NCI-H345 treated with DMSO at 0.1 percent for 48 hours (cell line): Measurements from ENCODE around the gene APOA1.
"Not testable (repeated sequence)": the region's sequence is repeated elsewhere in the genome, so short reads cannot be mapped to it uniquely, and the experiment has no call there.

Experiments
- DNase-seq: peaks from one replicate; lab custom pipeline; 2025; ENCODE audit not compliant: unreplicated experiment; lab: John Stamatoyannopoulos, UW

APOA1 gene

DNA sequence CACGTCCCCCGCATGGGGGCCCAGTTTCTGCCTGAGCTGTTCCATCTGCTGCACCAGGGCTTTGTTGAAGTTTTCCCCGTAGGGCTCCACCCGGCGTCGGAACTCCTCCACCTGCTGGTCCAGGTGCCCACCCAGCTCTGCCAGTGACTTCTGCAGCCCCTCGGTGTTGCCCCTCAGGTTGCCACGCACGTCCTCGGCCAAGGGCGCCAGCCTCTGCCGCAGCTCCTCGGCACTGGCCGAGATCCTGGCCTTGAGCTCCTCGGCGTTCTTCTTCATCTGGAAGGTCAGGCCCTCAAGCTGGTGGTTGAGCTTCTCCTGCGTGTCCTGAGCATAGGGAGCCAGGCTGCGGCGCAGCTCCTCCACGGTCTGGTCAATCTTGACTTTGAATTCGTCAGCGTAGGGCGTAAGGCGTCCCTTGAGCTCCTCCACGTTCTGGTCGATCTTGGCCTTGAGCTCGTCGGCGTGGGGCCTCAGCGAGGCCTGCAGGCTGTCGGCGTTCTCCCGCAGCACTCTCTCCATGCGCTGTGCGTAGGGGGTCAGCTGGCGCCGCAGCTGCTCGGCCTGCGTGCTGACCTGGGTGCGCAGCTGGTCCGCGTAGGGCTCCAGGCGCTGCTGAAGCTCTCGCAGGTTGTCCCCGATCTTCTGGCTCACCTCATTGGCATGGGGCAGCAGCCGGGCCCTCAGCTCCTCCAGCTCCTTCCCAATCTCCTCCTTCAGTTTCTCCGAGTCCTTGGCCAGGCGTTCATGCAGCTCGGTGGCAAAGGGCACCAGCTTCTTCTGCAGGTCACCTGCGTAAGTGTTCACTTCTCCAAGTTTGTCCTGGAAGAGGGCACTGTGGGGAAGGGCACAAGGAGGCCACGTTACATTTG lies 16.1 kb downstream of the APOA1 start:
- no peak for DNase-seq

DNA sequence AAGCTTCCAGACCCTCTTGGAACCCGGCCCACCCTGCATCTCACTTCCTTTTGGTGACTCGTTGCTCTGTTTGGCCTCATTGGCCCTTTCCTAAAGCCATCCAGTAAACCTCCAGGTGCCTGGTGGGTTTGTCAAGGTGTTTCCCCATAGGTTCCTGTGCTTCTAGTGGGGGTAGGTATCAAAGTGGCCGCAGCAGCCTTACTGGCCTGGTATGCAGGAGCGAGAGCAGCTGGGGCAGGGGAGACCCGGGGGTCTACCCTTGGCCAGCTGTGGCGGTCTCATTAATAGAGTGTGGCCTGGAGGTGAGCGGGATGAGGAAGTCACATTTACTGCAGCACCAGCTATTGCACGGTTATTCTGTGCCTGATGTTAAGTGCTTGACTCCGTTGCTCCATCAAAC lies 18.4 kb downstream of the APOA1 start:
- no peak for DNase-seq

DNA sequence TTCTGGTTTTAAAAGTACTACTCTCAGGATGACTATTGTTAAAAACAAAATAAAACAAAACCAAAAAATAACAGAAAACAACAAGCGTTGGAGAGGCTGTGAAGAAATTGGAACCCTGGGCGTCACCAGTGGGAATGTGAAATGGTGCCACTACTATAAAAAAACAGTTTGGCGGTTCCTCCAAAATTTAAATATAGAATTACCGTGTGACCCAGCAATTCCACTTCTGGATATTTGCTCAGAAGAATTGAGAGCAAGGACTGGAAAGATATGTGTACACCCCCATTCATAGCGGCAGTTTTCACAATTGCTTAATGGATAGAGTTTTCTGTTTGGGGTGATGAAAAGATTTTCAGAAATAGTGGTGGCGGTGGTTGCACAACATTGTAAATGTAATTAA lies 22.9 kb downstream of the APOA1 start:
- no peak for DNase-seq

DNA sequence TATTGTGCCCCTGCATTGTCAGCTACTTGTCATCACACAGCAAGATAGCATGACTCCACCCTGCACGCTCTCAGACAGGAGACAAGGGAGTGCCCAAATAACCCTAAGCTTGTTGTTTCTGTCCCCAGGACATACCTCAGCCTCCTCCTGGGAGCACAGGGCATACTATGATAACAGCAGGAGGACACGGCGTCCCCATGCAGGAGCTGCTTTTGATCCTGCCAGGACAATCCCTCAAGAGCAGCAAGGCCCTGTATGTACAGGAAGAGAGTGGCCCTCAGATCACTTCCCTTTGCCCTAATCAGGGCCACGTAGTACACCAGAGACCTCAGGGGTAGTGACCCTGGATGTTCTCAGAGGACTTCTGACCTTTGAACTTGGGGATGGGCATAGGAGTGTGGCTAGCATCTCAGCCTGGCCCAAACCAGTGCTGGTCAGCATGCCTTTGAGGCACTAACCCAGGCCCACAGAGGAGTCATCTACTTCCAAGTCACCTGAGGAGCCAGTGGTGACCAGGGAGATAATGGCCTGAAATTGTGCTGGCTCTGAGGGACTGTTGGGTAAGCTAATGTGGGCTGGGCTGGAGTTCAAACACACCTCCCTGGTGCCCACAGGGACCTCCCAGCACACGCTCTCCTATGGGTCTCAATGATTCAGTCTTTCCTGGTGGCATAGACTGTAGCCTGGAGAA lies 23.5 kb downstream of the APOA1 start:
- no peak for DNase-seq

DNA sequence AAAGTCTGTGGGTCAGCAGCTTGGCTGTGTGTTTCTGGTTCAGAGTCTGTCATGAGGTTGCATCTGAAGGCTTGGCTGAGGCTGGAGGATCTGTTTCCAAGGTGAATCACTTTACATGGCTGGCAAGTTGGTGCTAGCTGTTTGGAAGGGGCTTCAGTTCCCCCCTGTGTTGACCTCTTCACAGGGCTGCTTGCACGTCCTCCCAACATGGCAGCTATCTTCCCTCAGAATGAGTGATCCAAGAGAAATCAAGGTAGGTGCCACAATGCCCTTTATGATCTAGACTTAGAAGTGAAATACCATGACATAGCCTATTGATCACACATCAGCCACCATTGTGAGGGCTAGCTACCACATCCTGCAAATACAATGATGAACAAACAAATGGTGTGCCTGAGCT lies 24.3 kb downstream of the APOA1 start:
- DNase-seq: no peak

DNA sequence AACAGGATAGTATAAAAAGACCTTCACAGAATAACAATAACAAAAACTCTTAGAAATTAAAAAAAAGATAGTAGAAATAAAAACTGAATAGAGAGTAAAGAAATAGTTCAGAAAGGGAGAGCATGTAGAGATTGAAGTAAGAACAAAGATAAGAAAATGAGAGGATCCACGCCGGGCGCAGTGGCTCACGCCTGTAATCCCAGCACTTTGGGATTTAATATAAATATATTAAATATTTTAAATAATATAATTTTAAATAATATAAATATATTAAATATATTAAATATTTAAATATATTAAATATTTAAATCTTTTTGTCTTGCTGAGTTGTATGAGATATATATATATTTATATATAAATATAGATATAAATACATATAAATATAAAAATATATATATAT lies 25.3 kb downstream of the APOA1 start:
- DNase-seq: no peak

DNA sequence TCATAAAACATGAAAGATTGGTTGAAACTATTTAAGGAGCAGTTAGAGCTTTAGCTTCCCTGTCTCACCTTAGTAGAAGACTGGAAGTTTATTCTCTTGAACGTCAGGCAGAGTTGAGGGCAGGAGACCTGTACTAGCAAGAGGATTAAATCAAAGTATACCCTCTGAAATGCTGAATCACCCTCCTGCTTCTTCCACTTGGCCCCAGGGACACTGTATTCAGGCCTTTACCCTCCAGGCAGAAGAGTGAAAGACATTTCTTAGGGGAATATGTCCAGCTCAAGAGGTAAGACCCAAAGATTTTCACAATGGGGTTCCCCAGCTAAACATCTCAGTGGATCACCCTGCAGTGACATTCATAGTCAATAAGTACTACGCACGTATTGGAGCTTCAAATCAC lies 26.2 kb downstream of the APOA1 start:
- DNase-seq: no peak

DNA sequence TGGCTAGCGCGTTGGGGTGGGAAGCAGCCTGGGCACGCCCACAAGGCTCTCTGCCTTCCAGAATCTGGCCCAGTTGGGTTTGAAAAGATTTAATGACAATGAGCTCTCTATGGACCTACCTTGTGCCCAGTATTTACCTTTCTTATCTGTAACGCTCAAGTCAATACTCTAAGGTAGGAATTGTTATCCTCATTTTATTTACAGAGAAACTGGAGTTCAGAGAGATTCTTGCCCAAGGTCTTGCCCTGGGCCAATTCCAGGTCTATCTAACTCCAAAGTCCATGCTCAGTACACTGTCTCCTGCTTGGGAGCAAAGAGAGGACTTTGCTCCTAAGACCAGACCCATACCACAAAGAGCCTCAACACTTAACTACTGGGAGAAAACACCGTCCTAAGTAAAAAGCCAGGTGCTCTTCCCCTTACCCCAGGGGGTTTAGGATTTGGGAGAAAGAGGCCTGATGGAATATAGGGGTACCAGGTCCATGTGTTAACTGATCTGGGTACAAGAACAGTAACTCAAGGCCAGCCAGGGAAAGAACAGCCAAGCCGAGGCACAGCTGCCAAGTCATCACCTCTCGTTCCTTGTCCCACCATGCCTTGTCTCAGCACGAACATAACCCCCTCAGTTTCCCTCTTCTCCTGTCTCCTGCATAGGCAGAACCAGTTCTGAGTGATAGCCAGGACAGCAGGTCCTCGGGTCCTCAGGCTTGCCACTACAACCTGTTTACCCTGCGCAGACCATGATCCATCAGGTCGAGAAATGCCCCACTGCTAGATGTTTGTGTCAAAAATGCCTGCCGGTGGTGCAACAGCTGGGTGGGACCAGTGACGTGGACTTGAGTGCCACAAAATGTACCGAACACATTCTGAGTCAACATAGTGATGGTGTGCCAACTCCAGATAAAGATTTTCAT lies 28.9 kb downstream of the APOA1 start:
- DNase-seq: no peak

DNA sequence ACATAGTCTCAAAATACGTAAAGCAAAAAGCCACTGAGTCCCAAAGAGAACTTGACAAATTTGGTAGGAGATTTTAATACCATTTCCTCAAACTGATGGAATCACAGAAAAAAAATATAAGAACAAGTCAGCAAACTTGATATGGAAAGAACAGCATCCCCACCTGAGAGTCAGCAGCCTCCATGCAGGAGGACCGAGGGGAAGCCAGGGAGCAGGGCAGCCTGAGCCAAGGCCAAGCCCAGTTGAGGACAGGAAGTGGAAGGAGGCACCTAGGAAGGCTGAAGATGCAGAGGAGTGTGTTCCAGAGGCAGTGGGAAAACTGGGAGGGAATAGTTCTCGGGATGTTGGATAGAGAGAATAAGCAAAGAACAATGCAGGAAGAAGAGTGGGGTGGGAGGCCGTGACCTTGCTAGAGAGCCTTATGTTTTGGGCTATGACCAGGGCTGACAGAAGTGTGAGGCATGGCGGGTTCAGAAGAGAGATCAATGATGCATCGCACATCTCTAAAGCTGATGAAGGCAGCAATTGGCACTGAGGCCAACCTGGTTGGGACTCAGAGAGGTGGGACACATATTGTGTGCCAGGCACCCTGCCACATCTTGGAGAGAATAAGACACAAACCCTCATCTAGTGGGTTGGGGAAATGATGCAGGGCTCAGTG lies 29.7 kb downstream of the APOA1 start:
- no peak for DNase-seq

DNA sequence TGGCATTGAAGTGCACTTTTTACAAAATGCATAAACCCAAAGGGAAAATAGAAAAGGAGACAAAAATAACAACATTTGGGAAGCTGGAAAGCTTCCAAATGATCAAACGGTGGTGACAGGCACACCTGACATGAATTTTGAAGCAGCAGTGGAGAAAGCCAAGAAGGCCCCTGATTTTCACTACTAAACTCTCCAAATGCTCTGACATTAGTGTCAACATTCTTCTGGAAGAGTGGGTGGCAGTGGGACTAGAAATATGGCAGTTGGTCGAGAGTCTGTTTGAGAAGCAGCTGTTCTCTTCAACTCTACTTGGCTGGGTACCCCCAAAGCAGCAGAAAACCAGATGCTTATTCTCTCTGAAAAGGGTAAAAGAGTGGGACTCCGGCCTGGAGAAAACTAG lies 33.4 kb downstream of the APOA1 start:
- no peak for DNase-seq

DNA sequence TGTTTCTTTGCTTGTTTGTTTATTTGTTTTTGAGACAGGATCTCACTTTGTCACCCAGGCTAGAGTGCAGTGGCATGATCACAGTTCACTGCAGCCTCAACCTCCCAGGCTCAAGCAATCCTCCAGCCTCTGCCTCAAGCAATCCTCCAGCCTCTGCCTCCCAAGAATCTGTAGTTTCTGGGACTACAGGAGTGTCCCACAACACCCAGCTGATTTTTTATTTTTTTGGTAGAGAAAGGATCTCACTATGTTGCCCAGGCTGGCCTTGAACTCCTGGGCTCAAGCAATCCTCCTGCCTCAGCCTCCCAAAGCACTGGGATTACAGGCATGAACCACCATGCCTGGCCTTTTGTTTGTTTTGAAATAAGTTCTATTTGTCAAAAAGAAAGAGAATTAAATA lies 35.8 kb downstream of the APOA1 start:
- not testable (repeated sequence) for DNase-seq

DNA sequence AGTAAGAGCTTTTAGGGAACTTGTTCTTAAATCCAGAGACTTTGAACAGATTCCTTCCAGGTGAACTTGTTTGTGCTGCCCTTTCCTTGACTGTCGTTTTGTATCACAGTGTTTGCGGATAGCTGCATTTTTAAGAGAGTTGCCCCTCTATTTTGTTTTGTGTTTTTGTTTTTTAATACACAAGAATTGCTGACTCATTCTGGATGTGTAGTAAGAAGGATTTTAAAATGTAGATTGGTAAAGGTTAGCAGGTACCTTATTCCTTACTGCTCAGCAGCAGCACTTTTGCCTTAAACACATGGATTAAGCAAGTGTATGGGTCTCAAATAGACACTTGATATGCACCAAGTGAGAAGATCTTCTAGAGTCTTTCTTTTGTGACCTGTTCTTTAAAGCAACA lies 36.8 kb downstream of the APOA1 start:
- no peak for DNase-seq

DNA sequence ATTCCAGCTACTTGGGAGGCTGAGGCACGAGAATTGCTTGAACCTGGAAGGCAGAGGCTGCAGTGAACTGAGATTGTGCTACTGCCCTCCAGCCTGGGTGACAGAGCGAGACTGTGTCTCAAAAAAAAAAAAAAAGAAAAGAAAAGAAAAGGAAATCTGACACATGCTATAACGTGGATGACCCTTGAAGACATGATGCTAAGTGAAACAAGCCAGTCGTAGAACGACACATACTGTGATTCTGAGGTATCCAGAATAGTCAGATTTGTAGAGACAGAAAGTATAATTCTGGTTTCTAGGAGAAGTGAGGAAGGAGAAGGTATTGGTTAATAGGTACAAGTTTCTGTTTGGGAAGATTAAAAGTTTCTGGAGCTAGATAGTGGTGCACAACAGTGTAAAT lies 39.1 kb downstream of the APOA1 start:
- no peak for DNase-seq

DNA sequence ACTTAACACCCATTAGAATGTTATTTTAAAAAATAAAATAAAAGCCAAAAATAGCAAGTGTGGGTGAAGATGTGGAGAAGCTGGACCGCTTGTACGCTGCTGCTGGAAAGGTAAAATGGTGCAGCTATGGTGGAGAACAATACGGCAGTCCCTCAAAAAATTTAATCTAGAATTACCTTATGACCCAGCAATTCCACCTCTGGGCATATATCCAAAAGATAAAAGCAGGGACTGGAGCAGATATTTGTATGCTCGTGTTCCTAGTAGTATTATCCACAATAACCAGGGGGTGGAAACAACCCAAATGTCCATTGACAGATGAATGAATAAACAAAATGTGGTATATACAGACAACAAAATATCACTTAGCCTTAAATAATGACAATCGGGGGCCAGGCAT lies 39.6 kb downstream of the APOA1 start:
- DNase-seq: no peak

DNA sequence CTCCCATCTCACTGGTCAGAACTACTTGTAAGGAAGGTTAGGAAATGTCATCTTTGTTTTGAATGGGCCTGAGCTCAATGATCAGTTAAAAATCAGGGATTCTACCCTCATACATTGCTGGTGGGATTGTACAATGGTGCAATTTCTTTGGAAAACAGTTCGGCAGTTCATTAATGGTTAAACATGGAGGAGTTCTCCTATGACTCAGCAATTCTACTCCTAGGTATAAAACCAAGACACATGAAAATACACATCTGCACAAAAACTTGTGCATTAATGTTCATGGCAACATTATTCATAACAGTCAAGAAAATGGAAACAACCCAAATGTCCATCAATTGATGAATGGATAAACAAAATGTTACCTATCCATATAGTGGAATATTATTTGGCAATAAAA lies 40.9 kb downstream of the APOA1 start:
- no peak for DNase-seq

DNA sequence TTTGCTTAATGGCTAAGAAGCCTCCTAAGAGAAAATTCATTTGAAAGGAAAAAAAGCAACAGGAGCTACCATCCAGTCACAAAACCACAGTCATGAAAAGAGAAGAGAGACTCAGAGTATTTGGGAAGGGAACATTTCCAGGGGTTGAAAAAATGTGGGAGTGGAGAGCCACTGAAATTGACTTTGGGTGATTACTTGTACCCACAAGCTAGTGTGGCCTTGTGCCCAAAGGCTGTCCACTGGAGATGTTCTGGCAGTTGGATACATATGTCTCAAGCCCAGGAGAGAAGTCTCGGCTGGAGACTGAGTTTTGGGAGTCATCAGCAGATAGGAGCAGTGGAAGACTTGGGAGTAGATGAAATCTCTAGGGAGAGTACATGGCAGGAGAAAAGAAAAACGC lies 42.6 kb downstream of the APOA1 start:
- no peak for DNase-seq

DNA sequence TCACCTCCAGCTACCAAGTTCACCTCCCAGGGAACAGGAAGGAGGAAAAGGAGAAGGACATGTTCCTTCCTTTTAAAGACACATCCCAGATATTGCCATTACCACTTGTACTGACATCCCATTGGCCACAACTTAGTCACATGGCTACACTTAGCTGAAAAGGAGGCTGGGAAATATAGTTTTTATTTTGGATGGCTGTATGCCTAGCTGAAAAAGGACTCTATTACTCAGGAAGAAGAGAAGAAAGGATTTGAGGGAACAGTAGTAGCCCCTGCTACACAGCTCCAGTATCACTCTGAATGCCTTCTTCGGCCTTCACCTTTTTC lies 43.7 kb downstream of the APOA1 start:
- no peak for DNase-seq

DNA sequence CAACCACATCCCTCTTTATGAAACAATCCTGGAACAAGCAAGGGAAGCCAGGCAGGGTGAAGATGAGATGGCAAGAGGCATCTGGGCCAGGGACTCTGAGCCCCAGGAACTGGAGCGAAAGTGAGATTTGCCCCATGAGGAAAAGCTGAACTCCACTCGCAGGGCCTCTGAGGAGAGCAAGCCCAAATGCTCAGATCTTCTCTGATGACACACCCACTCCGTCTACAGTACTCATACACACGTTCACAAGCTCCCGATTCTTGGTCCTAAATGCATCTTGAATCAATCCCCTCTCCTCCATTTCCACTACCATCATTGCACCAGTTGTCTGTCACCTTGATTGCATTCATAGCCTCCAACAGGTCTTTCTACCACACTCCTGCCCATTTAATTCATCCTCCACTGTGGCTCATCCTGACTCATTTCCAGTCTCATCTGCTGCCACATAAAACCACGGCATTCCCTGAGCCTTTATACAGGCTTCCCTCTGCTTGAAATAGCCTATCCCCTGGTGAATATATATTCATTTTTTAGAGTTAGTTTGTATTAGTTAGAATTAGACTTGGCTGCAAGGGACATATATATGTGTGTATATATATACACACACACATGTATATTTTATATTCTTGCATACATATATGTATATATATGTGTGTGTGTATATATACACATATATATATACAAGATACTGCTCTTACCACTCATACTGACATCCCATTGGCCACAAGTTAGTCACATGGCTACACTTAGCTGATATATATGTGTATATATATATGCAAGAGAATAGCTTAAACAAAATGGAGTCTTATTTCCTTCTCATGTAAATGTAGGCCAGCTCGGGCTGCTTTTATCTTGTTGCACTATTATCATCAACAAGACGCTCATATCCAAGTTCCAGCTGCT lies 44.3 kb downstream of the APOA1 start:
- DNase-seq: no peak

DNA sequence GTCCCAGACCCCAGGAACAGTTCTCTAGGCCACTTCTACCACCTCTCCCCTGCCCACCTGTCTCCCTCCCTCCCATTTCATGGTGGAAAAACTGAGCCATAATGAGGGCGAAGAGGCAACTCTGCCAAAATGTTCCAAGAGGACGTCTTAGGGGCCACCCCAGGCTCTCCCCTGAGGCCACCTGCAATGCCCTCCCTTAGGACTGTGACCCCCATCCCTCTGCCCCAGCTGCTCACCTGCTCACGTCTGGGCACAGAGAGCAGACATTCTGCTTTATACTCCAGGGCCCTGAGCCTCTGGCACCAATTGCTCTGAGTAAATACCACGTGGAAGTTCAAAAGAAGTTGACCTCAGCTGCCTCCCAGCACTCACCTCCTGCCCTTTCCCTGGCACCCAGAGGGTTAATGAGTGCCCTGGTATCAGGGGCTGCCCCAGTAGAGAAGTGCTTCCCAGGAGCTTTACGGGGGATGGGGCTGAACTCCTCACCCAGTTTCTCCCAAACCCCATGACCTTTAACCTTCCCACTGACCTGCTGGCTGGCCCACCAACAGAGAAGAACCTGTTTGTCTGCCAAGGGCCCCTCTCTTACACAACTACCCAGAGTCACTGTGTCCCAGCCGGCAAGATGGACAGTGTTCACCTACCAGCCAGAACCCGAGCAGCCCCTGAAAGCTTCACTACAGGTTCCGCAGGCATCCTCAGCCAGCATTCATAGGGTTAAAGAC lies 45.1 kb downstream of the APOA1 start:
- DNase-seq: no peak

DNA sequence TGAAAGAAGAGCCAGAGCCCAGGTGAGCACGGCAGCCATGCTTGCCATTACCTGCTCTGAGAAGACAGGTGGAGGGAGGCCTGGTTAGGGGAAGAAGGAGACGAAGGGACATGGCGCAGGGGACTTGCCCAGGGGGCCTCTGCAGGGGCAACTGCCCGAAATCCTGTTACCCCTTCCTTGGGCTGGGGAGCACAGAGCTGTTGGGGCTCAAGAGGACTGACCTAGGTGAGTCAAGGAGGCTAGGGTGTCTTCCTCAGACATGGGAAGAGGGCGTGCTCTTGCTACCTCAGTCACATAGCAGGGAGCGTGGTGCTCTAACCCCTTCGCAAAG lies 45.6 kb downstream of the APOA1 start, which contains the start of gene APOA5:
TSS of gene APOA5 (minus strand) at position 67 of the 331 bp plus-strand sequence. CDS start at position 48, 19 bp downstream.
- no peak for DNase-seq
